Measurements from ENCODE around the gene IL22RA2.
"Not testable (repeated sequence)": the region's sequence is repeated elsewhere in the genome, so short reads cannot be mapped to it uniquely, and the experiment has no call there.

IL22RA2 gene

GRCh38 chr6:137173501-137173900, at the start of gene IL22RA2:
IL22RA2 (minus strand) TSS chr6:137173644; CDS start chr6:137161749, 11,895 bp downstream.
- no peak for DNase-seq (ENCODE audit: low spot score)

GRCh38 chr6:137222381-137222780, 48.9 kb upstream of the IL22RA2 start:
- peak; percentile 31 for DNase-seq (ENCODE audit: low spot score)

- no peak for DNase-seq (ENCODE audit: low spot score)
Observed at GRCh38 chr6:137219664-137220252, 46.3 kb upstream of the IL22RA2 start.

GRCh38 chr6:137218917-137219663, 45.6 kb upstream of the IL22RA2 start, which contains the start of gene IFNGR1:
IFNGR1 (minus strand) TSS chr6:137219385; CDS start chr6:137219327, 58 bp downstream.
- peak; percentile 91 for DNase-seq (ENCODE audit: low spot score)

- DNase-seq (ENCODE audit: low spot score), result peak; percentile 48
Observed at GRCh38 chr6:137218473-137218916, 45.1 kb upstream of the IL22RA2 start.

- peak; percentile 43 for DNase-seq (ENCODE audit: low spot score)
Observed at GRCh38 chr6:137217801-137218472, 44.5 kb upstream of the IL22RA2 start.

GRCh38 chr6:137216875-137217553, 43.6 kb upstream of the IL22RA2 start:
- no peak for DNase-seq (ENCODE audit: low spot score)

GRCh38 chr6:137216106-137216505, 42.7 kb upstream of the IL22RA2 start:
- DNase-seq (ENCODE audit: low spot score), result no peak

- DNase-seq (ENCODE audit: low spot score), result not testable (repeated sequence)
Observed at GRCh38 chr6:137215630-137216029, 42.2 kb upstream of the IL22RA2 start.

- no peak for DNase-seq (ENCODE audit: low spot score)
Observed at GRCh38 chr6:137214931-137215330, 41.5 kb upstream of the IL22RA2 start.

GRCh38 chr6:137213813-137214212, 40.4 kb upstream of the IL22RA2 start:
- no peak for DNase-seq (ENCODE audit: low spot score)

GRCh38 chr6:137213331-137213740, 39.9 kb upstream of the IL22RA2 start:
- DNase-seq (ENCODE audit: low spot score), result no peak

- no peak for DNase-seq (ENCODE audit: low spot score)
Observed at GRCh38 chr6:137211910-137212309, 38.5 kb upstream of the IL22RA2 start.

- DNase-seq (ENCODE audit: low spot score), result no peak
Observed at GRCh38 chr6:137210903-137211302, 37.5 kb upstream of the IL22RA2 start.

GRCh38 chr6:137208279-137208678, 34.8 kb upstream of the IL22RA2 start:
- no peak for DNase-seq (ENCODE audit: low spot score)

- DNase-seq (ENCODE audit: low spot score), result not testable (repeated sequence)
Observed at GRCh38 chr6:137207457-137207856, 34.0 kb upstream of the IL22RA2 start.

- no peak for DNase-seq (ENCODE audit: low spot score)
Observed at GRCh38 chr6:137206577-137206976, 33.1 kb upstream of the IL22RA2 start.

- no peak for DNase-seq (ENCODE audit: low spot score)
Observed at GRCh38 chr6:137203256-137203655, 29.8 kb upstream of the IL22RA2 start.

- DNase-seq (ENCODE audit: low spot score), result no peak
Observed at GRCh38 chr6:137202078-137202477, 28.6 kb upstream of the IL22RA2 start.

- no peak for DNase-seq (ENCODE audit: low spot score)
Observed at GRCh38 chr6:137201006-137201405, 27.6 kb upstream of the IL22RA2 start.

GRCh38 chr6:137200288-137200687, 26.8 kb upstream of the IL22RA2 start:
- DNase-seq (ENCODE audit: low spot score), result no peak

All from germinal center (tissue), 1 donor.